ENCODE results near the gene NOL3.
"Not testable (repeated sequence)": the region's sequence is repeated elsewhere in the genome, so short reads cannot be mapped to it uniquely, and the experiment has no call there.

Gene NOL3

DNA sequence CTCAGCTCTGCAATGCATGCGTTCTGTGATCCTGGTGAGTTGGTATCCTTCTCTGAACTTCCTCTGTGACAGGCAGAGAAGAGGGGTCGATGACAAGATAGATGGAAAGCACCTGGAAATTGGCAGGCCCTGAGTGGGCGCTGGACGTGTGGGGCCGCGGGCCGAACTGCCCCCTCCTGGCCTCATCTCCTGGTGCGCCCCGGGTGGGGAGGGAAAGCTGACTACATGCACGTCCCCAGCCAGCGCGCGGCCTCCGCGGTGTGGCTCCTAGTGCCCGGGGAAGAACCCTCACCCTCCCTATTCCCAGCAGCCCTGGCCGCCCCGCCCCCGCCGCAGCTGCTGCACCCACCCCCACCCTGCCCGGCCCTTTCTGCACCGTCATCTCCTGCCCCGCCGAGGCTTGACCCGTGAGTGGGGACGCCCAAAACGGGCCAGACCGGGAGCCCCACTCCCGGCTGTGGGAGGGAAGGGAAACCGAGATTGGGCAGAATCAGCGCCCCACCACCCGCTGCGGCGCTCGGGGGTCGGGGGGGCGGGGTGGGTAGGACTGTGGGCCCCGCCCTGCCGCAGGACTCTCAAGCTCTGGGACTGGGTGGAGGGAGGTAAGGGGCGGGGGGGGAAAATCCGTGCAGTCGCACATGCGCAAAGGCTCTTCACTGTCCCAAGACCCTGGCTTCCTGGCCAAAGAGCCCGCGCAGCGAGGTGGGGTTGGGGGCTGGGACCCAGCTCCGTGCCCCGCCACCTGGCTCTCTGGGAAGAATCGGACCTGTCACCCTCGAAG lies at the start of gene NOL3:
Gene NOL3, plus strand, starts transcription at position 371 of the 781 bp plus-strand sequence.
- DNase-seq, result peak; percentile 83

DNA sequence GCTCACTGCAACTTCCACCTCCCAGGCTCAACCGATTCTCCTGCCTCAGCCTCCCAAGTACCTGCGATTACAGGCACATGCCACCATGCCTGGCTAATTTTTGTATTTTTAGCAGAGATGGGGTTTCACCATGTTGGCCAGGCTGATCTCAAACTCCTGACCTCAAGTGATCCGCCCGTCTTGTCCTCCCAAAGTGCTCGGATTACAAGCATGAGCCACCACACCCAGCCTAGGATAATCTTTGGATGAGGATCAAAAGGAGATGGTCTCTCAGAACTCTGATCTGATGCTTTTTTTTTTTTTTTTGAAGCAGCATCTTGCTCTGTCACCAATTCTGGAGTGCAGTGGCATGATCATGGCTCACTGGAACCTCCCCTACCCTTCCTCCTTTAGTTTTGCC lies 47.5 kb upstream of the NOL3 start:
- not testable (repeated sequence) for DNase-seq

- no peak for DNase-seq
Observed at GRCh38 chr16:67128417-67128816, 41.9 kb upstream of the NOL3 start.

GRCh38 chr16:67128887-67129286 lies 41.5 kb upstream of the NOL3 start:
- no peak for DNase-seq

GRCh38 chr16:67129422-67129821 lies 40.9 kb upstream of the NOL3 start:
- no peak for DNase-seq

DNA sequence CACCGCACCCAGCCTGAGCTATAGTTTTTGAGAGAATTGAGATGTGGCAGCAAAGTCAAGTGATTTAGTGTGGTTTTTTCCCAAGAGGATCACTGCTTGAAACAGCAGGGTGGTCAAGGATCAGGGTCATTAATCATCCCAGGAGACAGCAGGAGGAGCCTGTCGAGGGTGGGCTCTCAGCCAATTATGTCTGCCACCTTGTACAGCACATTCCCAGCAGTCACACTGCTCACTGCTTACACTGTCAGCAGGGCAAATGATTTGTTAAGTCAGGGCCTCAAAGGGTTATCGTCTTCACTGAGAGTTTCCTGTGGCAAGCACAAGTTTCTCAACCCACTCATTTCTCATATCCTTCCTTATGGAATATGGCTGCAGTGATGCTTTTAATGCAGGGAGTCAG lies 32.7 kb upstream of the NOL3 start:
- DNase-seq, result no peak

DNA sequence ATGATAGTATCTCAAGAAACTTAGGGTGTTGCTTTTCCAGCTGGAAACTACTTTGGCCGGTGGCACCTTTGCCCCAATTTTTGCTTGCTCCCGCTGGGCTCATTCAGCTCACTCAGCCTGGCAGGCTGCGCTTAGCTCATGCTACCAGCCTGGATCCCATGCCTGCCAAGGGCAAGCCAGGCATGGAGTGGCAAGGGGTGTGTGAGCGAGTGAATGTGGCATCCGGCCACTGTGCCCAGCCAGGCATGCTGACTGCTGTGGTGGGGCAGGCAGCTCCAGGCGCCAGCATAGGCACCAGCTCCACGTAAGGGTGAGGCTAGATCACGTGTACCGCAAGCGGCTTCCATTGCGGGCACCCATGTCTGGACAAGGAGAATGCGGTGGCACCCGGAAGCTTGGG lies 28.9 kb upstream of the NOL3 start:
- DNase-seq, result no peak

DNA sequence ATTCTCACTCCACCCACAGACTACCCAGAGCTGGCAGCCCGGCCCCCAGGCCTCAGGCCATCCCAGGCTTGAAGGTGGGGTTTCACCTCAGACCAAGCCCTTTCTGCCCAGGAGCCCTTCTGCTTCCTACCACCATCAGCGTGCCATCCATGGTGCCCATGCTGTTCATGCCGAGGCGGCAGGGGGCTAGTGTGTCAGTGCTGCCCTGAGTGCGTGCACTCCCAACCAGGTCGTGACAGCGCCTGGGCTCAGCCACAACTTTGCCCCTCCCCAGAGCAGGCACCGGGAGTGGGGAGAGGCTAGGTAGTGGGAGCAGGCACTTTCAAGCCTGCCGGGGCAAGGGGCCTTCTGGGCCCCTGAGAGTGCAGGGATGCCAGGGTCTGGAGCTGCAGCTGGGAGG lies 28.0 kb upstream of the NOL3 start:
- no peak for DNase-seq

GRCh38 chr16:67144943-67145342 lies 25.4 kb upstream of the NOL3 start:
- no peak for DNase-seq

DNA sequence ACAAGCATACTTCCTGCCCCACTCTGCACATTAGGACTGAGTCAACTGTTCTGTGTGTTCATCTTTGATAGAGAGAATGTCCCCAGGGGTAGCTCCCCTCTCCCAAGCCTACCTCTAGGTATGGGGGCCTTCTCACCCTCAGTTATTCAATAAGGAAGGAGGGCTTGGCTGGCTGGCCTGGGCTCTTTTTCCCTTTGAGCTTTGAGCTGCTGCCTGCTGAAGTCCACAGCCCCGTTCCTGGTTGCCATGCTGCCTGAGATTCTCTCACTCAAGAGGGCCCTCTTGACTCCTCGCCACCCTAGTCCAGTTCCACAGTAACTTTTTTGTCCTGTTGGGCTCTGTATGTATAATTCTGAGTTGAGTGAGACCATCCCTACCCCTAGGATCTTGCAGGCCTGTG lies 24.6 kb upstream of the NOL3 start:
- no peak for DNase-seq

DNA sequence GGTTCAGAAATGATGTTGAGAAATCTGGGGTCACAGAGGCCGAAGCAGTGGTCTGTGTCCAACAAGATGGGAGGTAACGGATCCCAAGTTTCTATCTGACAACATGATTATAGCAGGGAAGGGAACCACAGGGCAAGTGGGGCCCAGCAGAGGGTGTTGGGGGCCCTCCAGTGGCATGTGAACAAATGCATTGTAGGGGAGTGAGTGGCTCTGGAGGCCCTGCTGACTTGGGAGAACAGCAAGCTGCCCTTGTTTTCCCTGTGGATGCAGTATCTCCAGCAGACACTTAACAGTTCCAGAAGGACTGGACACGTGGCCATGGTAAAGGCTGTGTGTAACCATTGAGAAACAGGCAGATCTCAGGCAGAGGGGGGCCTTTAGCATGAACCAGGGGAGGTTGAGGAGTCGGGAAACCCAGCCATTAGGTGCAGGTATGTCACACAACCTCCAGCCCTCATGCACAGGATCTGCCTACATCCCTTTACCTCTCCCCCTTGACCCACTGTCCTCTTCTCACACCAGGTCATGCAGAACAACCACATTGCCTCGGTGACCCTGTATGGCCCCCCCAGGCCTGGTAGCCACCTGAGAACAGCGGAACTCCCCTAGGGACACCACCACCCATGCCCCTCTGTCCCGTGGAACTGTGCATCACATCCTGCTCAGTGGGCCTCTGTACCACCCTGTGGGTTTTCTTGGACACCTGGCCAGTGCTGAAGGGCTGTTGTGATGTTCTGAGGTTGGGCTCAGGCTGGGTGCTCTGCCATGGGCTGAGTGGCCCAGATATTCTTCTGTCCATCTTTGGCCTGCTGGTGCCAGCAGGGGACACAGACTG lies 23.6 kb upstream of the NOL3 start:
- no peak for DNase-seq

GRCh38 chr16:67147437-67148140 lies 22.7 kb upstream of the NOL3 start:
- no peak for DNase-seq

DNA sequence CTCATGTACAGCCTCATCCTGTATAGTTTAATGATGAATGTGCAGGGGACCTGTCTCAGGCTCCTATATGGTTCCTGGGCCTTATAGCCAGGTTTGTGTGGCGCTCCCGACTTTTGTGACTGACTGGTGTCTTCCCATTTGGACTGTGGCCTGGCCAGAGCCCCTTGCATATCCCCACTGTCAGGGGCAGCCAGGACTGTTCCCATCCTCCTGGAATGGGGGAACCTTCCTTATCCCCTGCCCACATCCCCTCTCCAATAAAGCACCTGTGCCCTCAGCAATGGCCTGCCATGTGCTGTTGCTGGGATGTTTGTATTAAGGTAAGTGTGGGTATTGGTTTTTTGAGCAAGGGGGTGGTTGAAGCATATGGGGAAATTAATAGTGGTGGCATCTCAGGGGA lies 22.1 kb upstream of the NOL3 start:
- DNase-seq, result no peak

- no peak for DNase-seq
Observed at GRCh38 chr16:67148656-67149275, 21.6 kb upstream of the NOL3 start.

- DNase-seq, result no peak
Observed at GRCh38 chr16:67149276-67150046, 20.9 kb upstream of the NOL3 start.

DNA sequence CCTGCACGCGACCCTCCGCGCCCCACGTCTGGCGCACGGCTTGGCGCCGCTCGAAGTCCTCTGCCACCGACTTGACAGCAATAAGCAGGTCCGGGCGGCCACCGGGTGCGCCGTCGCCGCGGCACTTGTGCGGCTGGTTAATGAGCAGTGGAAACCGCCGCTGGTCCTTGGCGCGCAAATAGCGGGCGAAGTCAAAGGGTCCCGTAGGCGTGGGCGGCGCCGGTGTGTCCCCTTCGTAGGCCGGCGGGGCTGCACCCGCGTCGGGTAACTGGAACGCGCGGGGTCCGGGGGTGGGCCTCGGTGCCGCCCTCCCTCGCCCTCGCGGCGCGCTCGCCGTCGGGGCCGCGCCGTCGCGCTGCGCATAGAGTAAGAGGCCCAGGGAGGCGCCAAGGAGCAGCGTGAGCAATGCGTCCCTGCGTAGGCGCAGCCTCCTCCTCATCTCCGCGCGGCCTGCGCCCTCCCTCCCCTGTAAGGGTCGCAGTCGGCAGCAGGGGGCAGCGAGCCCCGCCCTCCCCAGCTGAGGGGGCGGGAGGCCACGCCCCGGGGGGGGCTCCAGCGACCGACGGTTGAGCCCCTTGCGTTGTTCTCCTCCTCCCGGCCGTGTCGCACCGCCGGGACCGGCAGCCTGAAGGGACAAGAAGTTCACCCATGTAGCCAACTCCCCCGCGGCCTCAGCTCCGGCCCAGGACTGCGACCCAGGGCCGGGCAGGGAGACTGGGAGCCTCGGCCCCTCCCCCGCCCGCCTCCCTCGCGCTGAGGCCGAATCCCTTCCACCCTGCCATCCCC lies 20.1 kb upstream of the NOL3 start:
- DNase-seq, result peak; percentile 86

GRCh38 chr16:67150833-67151396 lies 19.4 kb upstream of the NOL3 start, which contains the start of gene B3GNT9:
Gene B3GNT9 (minus strand): TSS chr16:67150998. CDS start chr16:67150485, 513 bp downstream.
- peak; percentile 91 for DNase-seq

GRCh38 chr16:67151431-67152097 lies 18.8 kb upstream of the NOL3 start:
- DNase-seq, result no peak

- no peak for DNase-seq
Observed at GRCh38 chr16:67154578-67155294, 15.6 kb upstream of the NOL3 start.

All from left hindlimb (tissue), 1 donor.